ENCODE data around the gene ARHGEF38.

DNA sequence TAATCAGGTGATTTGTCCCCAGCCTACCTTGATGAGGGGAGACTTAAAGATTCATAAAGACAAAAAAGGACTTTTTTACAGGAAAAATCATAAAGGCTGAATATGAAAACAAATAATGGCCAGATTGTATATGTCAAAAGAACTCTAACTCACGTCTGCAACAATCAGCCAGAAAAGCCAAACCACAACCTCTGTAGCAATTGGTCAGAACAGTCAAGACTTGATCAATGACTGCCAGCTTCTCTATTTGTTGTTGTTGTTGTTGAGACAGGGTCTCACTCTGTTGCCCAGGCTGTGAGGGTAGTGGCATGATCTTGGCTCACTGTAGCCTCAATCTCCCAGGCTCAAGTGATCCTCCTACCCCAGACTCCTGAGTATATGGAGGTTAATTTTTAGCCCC, 42.7 kb upstream of the ARHGEF38 start:
- TF ChIP-seq GATA2 (IDR thresholded peaks at IDR 0.05; ENCODE audit: low read depth, low read length) (no peak), GATA3 (IDR thresholded peaks at IDR 0.05; ENCODE audit: low read depth, low read length) (no peak)

All from SH-SY5Y (cell line).